Panc1 (cell line): Measurements from ENCODE around the gene NME3. TPM values are rescaled to one million over a fixed set of nuclear protein-coding genes. Genes with fewer than 3 reads are reported as not detected.
"Not testable (repeated sequence)": the region's sequence is repeated elsewhere in the genome, so short reads cannot be mapped to it uniquely, and the experiment has no call there.

Source experiments
- ATAC-seq: fragments of 200-7000 bp; cut with Tn5 transposase; 2 replicates; pipeline ENCODE4 v1.9.1; 2020; ENCODE audit warnings: mild to moderate bottlenecking, moderate library complexity
- BruUV-seq: library from RNA; stranded (reverse); fragments of 400-500 nt; replicated peaks from 2 replicates; lab custom pipeline; 2021; lab: Mats Ljungman, UMichigan
- CTCF ChIA-PET: fragments of 300-600 bp; sonication (Branson Sonifier 250); formaldehyde crosslinking; loops from one replicate; lab custom pipeline; 2022; ENCODE audit warnings: antibody characterized with exemption; lab: Charles Lee
- POLR2A ChIA-PET: fragments of 300-600 bp; sonication (Branson Sonifier 250); formaldehyde crosslinking; loops from one replicate; lab custom pipeline; 2022; ENCODE audit warnings: antibody characterized with exemption; lab: Charles Lee
- DNase-seq: peaks from one replicate; pipeline ENCODE4 v3.0.0-alpha.2; 2010; ENCODE audit warnings: low read depth, low spot score
- H3K27ac ChIP-seq: 2 replicates; pipeline ENCODE4 v1.5.1; 2011; ENCODE audit warnings: mild to moderate bottlenecking, low read length, inconsistent platforms
- H3K27me3 ChIP-seq: fragments of 200-500 bp; sonication (Bioruptor generic); 2 replicates; pipeline ENCODE4 v1.6.0; 2014; ENCODE audit warnings: low read length, inconsistent platforms; ENCODE audit not compliant: control insufficient read depth, insufficient read depth
- H3K36me3 ChIP-seq: fragments of 200-500 bp; sonication (Bioruptor generic); 2 replicates; pipeline ENCODE4 v1.5.1; 2014; ENCODE audit warnings: inconsistent platforms, mild to moderate bottlenecking, low read length, moderate library complexity; ENCODE audit not compliant: control insufficient read depth, insufficient read depth
- H3K4me1 ChIP-seq: 2 replicates; pipeline ENCODE4 v1.5.1; 2011; ENCODE audit warnings: inconsistent platforms, mild to moderate bottlenecking, low read length, moderate library complexity; ENCODE audit not compliant: control insufficient read depth, insufficient read depth
- H3K4me3 ChIP-seq, 2 experiments: 2 replicates each; pipeline ENCODE4 v1.5.1; 2011 to 2012; ENCODE audit warnings: low read depth in 2 of 2, low read length in 2 of 2, mild to moderate bottlenecking in 2 of 2, inconsistent platforms in 1 of 2, moderate library complexity in 1 of 2
- H3K9me3 ChIP-seq: fragments of 200-500 bp; sonication (Bioruptor generic); 2 replicates; pipeline ENCODE4 v1.5.1; 2014; ENCODE audit warnings: low read depth, mild to moderate bottlenecking, inconsistent platforms, low read length, moderate library complexity; ENCODE audit not compliant: control insufficient read depth, insufficient read depth
- CTCF ChIP-seq: fragments of 450-650 bp; IDR thresholded peaks from 2 replicates; pipeline ENCODE4 v1.5.1; 2017; ENCODE audit warnings: mild to moderate bottlenecking
- POLR2AphosphoS5 ChIP-seq: IDR thresholded peaks from 2 replicates; pipeline ENCODE4 v1.6.1; 2012; ENCODE audit warnings: mild to moderate bottlenecking, low read depth, low read length, moderate library complexity
- REST ChIP-seq, 2 experiments: IDR thresholded peaks; 2 replicates each; pipeline ENCODE4 v1.6.1; 2011 to 2012; ENCODE audit warnings: low read depth in 2 of 2, control low read depth in 1 of 2, low read length in 1 of 2, mild to moderate bottlenecking in 1 of 2, moderate library complexity in 1 of 2; ENCODE audit not compliant: insufficient read depth in 1 of 2
- SIN3A ChIP-seq: IDR thresholded peaks from 2 replicates; pipeline ENCODE4 v1.6.1; 2012; ENCODE audit warnings: low read depth, mild to moderate bottlenecking, low read length, moderate library complexity, borderline replicate concordance; ENCODE audit not compliant: insufficient read depth
- TCF7L2 ChIP-seq: IDR thresholded peaks from 2 replicates; pipeline ENCODE4 v1.6.1; 2011; ENCODE audit warnings: mild to moderate bottlenecking, low read depth, low read length, inconsistent platforms
- in situ Hi-C: cut with HindIII; loops from 2 replicates; pipeline ENCODE4 v1.10.0; 2016; ENCODE audit warnings: low sequenced_read_pairs, low pct_unique_long_range_greater_than_20kb
- intact Hi-C: fragments of 100-400 bp; cut with micrococcal nuclease; formaldehyde crosslinking; loops from one replicate; pipeline ENCODE4 v1.10.0; 2022; ENCODE audit not compliant: unreplicated experiment
- total RNA-seq: library from RNA; stranded (reverse); gene quantifications from one replicate; pipeline ENCODE4 v1.2.1, GENCODE V29; 2021; ENCODE audit not compliant: unreplicated experiment

Gene NME3
- total RNA-seq, 1 experiment from 2014 or later = 117 TPM

GRCh38 chr16:1800701-1801100, 29.4 kb upstream of the NME3 start:
- CTCF ChIA-PET = no interaction called here
- TF ChIP-seq SIN3A (no peak), POLR2AphosphoS5 (no peak), CTCF (no peak), REST (IDR thresholded peaks at IDR 0.05; ENCODE audit: insufficient read depth in 1 of 2, low read depth in 2 of 2, low read length in 1 of 2) (no peak), TCF7L2 (no peak)
- POLR2A ChIA-PET = no interaction called here
- H3K27me3 ChIP-seq = no peaks in the 10 kb centered on the region
- DNase-seq = no peak
- no peak overlapping the region for H3K4me3 ChIP-seq
- BruUV-seq = no TSS peak
- H3K9me3 ChIP-seq = peaks cover 2% of the 10 kb centered on the region; the same call in 1 of the 2 replicates
- H3K4me1 ChIP-seq = no peaks in the 10 kb centered on the region
- ATAC-seq = no peak
- H3K36me3 ChIP-seq = no peaks in the 10 kb centered on the region
- intact Hi-C loops = no loop called here
- H3K27ac ChIP-seq = no peak overlapping the region
- in situ Hi-C loops = no loop called here

- in situ Hi-C loops, CTCF ChIA-PET, DNase-seq, H3K4me1 ChIP-seq, H3K27ac ChIP-seq, H3K4me3 ChIP-seq, BruUV-seq, H3K36me3 ChIP-seq, POLR2A ChIA-PET, intact Hi-C loops, ATAC-seq, H3K27me3 ChIP-seq, H3K9me3 ChIP-seq: not testable (repeated sequence)
Measured at GRCh38 chr16:1799263-1799662, 27.9 kb upstream of the NME3 start.

- ATAC-seq (no peak), DNase-seq (no peak)
- CTCF ChIA-PET = no interaction called here
- BruUV-seq = no TSS peak
- TF ChIP-seq TCF7L2 (no peak), REST (IDR thresholded peaks at IDR 0.05; ENCODE audit: insufficient read depth in 1 of 2, low read depth in 2 of 2, low read length in 1 of 2) (no peak), SIN3A (no peak), CTCF (no peak), POLR2AphosphoS5 (no peak)
- H3K4me3 ChIP-seq = no peak overlapping the region
- intact Hi-C loops (no loop called here), in situ Hi-C loops (no loop called here)
- POLR2A ChIA-PET = no interaction called here
- H3K4me1 ChIP-seq = peaks cover 3% of the 10 kb centered on the region; the same call in 1 of the 2 replicates
- peaks cover 2% of the 10 kb centered on the region; the same call in 1 of the 2 replicates for H3K9me3 ChIP-seq
- H3K27me3 ChIP-seq = no peaks in the 10 kb centered on the region
- H3K27ac ChIP-seq = no peak overlapping the region
- H3K36me3 ChIP-seq = no peaks in the 10 kb centered on the region
Measured at GRCh38 chr16:1794908-1795666, 23.7 kb upstream of the NME3 start.
